Hepatocyte (in vitro differentiated cells): ENCODE results near the gene DGCR8.

Experiments
- EZH2 ChIP-seq: fragments of 200-600 bp; sonication (generic); IDR thresholded peaks from 2 replicates; pipeline ENCODE4 v1.6.1; 2016; ENCODE audit warnings: antibody characterized with exemption, mild to moderate bottlenecking, borderline replicate concordance
- EZH2phosphoT487 ChIP-seq: fragments of 200-600 bp; sonication (generic); IDR thresholded peaks from one replicate; pipeline ENCODE4 v1.6.1; 2018; ENCODE audit warnings: antibody characterized with exemption, mild to moderate bottlenecking, low read depth, moderate library complexity; ENCODE audit not compliant: unreplicated experiment, severe bottlenecking
- TF ChIP-seq, protein P1 (sequence below): fragments of 200-600 bp; sonication (generic); IDR thresholded peaks from 2 replicates; pipeline ENCODE4 v1.5.1; 2016; ENCODE audit warnings: antibody characterized with exemption, mild to moderate bottlenecking; ENCODE audit not compliant: poor library complexity

GRCh38 chr22:20157430-20158183 is 77.6 kb downstream of the DGCR8 start:
- TF ChIP-seq, protein P1, sequence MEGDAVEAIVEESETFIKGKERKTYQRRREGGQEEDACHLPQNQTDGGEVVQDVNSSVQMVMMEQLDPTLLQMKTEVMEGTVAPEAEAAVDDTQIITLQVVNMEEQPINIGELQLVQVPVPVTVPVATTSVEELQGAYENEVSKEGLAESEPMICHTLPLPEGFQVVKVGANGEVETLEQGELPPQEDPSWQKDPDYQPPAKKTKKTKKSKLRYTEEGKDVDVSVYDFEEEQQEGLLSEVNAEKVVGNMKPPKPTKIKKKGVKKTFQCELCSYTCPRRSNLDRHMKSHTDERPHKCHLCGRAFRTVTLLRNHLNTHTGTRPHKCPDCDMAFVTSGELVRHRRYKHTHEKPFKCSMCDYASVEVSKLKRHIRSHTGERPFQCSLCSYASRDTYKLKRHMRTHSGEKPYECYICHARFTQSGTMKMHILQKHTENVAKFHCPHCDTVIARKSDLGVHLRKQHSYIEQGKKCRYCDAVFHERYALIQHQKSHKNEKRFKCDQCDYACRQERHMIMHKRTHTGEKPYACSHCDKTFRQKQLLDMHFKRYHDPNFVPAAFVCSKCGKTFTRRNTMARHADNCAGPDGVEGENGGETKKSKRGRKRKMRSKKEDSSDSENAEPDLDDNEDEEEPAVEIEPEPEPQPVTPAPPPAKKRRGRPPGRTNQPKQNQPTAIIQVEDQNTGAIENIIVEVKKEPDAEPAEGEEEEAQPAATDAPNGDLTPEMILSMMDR, result no peak
- TF ChIP-seq EZH2, result no peak
- TF ChIP-seq EZH2phosphoT487, result no peak
